Measurements from ENCODE around the gene POLR2E.

DNA sequence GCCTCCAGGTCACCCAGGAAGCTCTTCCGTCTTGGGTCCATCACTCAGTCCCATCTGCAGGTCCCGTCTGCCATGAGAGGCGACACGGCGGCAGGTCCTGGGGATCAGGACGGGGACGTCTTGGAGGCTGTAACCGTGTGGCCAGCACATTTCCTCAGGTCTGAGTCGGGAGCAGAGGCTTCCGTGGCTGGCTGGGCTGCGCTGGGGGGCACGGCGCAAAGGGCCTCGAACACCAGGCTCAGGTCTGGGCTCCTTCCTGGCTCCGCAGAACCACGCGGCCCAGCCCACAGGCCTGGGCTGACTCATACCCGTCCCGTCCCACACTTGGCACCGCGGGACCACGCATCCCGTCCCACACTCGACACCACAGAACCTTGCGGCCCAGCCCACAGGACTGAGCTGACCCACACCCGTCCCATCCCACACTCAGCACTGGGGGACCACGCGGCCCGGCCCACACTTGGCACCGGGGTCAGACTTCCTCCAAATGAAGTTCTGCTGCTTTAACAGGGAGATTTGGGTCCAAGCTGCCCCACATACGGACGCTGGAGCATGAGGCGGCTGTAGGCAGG is 48.7 kb upstream of the POLR2E start:
- TF ChIP-seq, protein P1, sequence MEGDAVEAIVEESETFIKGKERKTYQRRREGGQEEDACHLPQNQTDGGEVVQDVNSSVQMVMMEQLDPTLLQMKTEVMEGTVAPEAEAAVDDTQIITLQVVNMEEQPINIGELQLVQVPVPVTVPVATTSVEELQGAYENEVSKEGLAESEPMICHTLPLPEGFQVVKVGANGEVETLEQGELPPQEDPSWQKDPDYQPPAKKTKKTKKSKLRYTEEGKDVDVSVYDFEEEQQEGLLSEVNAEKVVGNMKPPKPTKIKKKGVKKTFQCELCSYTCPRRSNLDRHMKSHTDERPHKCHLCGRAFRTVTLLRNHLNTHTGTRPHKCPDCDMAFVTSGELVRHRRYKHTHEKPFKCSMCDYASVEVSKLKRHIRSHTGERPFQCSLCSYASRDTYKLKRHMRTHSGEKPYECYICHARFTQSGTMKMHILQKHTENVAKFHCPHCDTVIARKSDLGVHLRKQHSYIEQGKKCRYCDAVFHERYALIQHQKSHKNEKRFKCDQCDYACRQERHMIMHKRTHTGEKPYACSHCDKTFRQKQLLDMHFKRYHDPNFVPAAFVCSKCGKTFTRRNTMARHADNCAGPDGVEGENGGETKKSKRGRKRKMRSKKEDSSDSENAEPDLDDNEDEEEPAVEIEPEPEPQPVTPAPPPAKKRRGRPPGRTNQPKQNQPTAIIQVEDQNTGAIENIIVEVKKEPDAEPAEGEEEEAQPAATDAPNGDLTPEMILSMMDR (IDR thresholded peaks at IDR 0.05) = no peak
- TF ChIP-seq POLR2A (IDR thresholded peaks at IDR 0.05) (no peak), EP300 (IDR thresholded peaks at IDR 0.05) (no peak), POLR2AphosphoS5 (IDR thresholded peaks at IDR 0.05) (no peak)
